Measurements from ENCODE around the gene CALU.

GRCh38 chr7:128737441-128737840 lies 1.7 kb upstream of the CALU start:
- TF ChIP-seq CTCF (conservative IDR thresholded peaks at IDR 0.05) (no peak), ZFX (IDR thresholded peaks at IDR 0.05) (no peak)
